HepG2 (cell line): ENCODE measurements around the gene TNP2. TPM values are rescaled to one million over a fixed set of nuclear protein-coding genes. Genes with fewer than 3 reads are reported as not detected.
A peak's percentile ranks its signal among the peaks of the same experiment; 100 is the strongest.

Experiments
- AGO1 ChIP-seq: fragments of 200-400 bp; formaldehyde crosslinking; IDR thresholded peaks from 2 replicates; pipeline ENCODE4 v1.6.1; 2017; ENCODE audit warnings: mild to moderate bottlenecking, low read depth, low read length, moderate library complexity; ENCODE audit not compliant: poor library complexity, severe bottlenecking
- ARID4A ChIP-seq: sonication (generic); formaldehyde crosslinking; IDR thresholded peaks from 2 replicates; pipeline ENCODE4 v1.5.0; 2020; ENCODE audit warnings: mild to moderate bottlenecking, missing genetic modification reagents, borderline replicate concordance
- CTCF ChIP-seq: sonication (generic); formaldehyde crosslinking; IDR thresholded peaks from 2 replicates; pipeline ENCODE4 v1.5.0; 2020; ENCODE audit warnings: mild to moderate bottlenecking, missing genetic modification reagents, moderate library complexity
- EP300 ChIP-seq, 3 experiments: sonication (generic) in 1 of 3; formaldehyde crosslinking in 1 of 3; IDR thresholded peaks; 2 replicates each; pipeline versions ENCODE4 v1.5.1 to v1.6.1; 2011 to 2020; ENCODE audit warnings: low read depth in 2 of 3, low read length in 2 of 3, borderline replicate concordance in 1 of 3, improper control_type of control experiment in 1 of 3, mild to moderate bottlenecking in 1 of 3, missing genetic modification reagents in 1 of 3, moderate library complexity in 1 of 3
- GTF2F1 ChIP-seq: fragments of 150-350 bp; IDR thresholded peaks from 2 replicates; pipeline ENCODE4 v1.6.1; 2014; ENCODE audit warnings: low read length
- HHEX ChIP-seq: IDR thresholded peaks from 2 replicates; pipeline ENCODE4 v1.6.1; 2016; ENCODE audit warnings: control low read depth
- HMG20A ChIP-seq: IDR thresholded peaks from 2 replicates; pipeline ENCODE4 v1.6.1; 2016; ENCODE audit warnings: borderline replicate concordance
- HOXD1 ChIP-seq: sonication (generic); formaldehyde crosslinking; IDR thresholded peaks from 2 replicates; pipeline ENCODE4 v1.5.0; 2020; ENCODE audit warnings: missing genetic modification reagents
- IKZF5 ChIP-seq: IDR thresholded peaks from 2 replicates; pipeline ENCODE4 v1.6.1; 2018; ENCODE audit warnings: missing genetic modification reagents, mild to moderate bottlenecking, missing compliant biosample characterization
- JUN ChIP-seq: sonication (generic); formaldehyde crosslinking; IDR thresholded peaks from 2 replicates; pipeline ENCODE4 v1.4.0; 2020; ENCODE audit warnings: mild to moderate bottlenecking, missing genetic modification reagents
- LCORL ChIP-seq, 2 experiments: fragments of 450-650 bp in 1 of 2; sonication (generic) in 1 of 2; formaldehyde crosslinking in 1 of 2; IDR thresholded peaks; 2 replicates each; pipeline versions ENCODE4 v1.5.0 to v1.6.1; 2017 to 2020; ENCODE audit warnings: antibody characterized with exemption in 1 of 2, missing genetic modification reagents in 1 of 2
- MEIS1 ChIP-seq: sonication (generic); formaldehyde crosslinking; IDR thresholded peaks from 2 replicates; pipeline ENCODE4 v1.9.0; 2021; ENCODE audit warnings: mild to moderate bottlenecking, missing genetic modification reagents, moderate library complexity, borderline replicate concordance
- NFE2 ChIP-seq: sonication (generic); formaldehyde crosslinking; IDR thresholded peaks from 2 replicates; pipeline ENCODE4 v1.4.0; 2020; ENCODE audit warnings: missing genetic modification reagents
- RELA ChIP-seq: sonication (generic); formaldehyde crosslinking; IDR thresholded peaks from 2 replicates; pipeline ENCODE4 v1.4.0; 2020; ENCODE audit warnings: missing genetic modification reagents
- ZMAT5 ChIP-seq: sonication (generic); formaldehyde crosslinking; IDR thresholded peaks from 2 replicates; pipeline ENCODE4 v1.5.0; 2020; ENCODE audit warnings: mild to moderate bottlenecking, low read depth, missing genetic modification reagents, borderline replicate concordance
- ZNF180 ChIP-seq: sonication (generic); formaldehyde crosslinking; IDR thresholded peaks from 2 replicates; pipeline ENCODE4 v1.4.0; 2020; ENCODE audit warnings: low read depth, missing genetic modification reagents, borderline replicate concordance
- ZNF317 ChIP-seq: sonication (generic); formaldehyde crosslinking; IDR thresholded peaks from 2 replicates; pipeline ENCODE4 v1.5.0; 2020; ENCODE audit warnings: mild to moderate bottlenecking, missing genetic modification reagents
- ZNF34 ChIP-seq: sonication (generic); formaldehyde crosslinking; IDR thresholded peaks from 2 replicates; pipeline ENCODE4 v1.4.0; 2020; ENCODE audit warnings: mild to moderate bottlenecking, missing genetic modification reagents, borderline replicate concordance
- ZNF451 ChIP-seq: sonication (generic); formaldehyde crosslinking; IDR thresholded peaks from 2 replicates; pipeline ENCODE4 v1.5.0; 2020; ENCODE audit warnings: mild to moderate bottlenecking, missing genetic modification reagents
- ZNF550 ChIP-seq: sonication (generic); formaldehyde crosslinking; IDR thresholded peaks from 2 replicates; pipeline ENCODE4 v1.4.0; 2020; ENCODE audit warnings: mild to moderate bottlenecking, missing genetic modification reagents, borderline replicate concordance
- ZNF580 ChIP-seq: IDR thresholded peaks from 2 replicates; pipeline ENCODE4 v1.6.1; 2016; ENCODE audit warnings: low read depth, borderline replicate concordance
- polyA plus RNA-seq, 8 experiments: library from polyadenylated mRNA; depleted of rRNA in 3 of 8; stranded (reverse) in 7 of 8; unstranded in 1 of 8; fragments of >200 nt; fragmentation: Illumina TruSeq in 4 of 8; extraction: Trizol in 4 of 8; gene quantifications; 2 replicates each; pipeline versions ENCODE4 v1.2.1 to v1.2.3, GENCODE V29; 2011 to 2016; ENCODE audit warnings: low read depth in 4 of 8, missing spikeins in 1 of 8, mixed read lengths in 1 of 8; ENCODE audit not compliant: insufficient read depth in 1 of 8
- total RNA-seq, 5 experiments: library from RNA; depleted of rRNA; stranded (reverse); fragments of >200 nt; fragmentation: Illumina TruSeq; extraction: Trizol; gene quantifications; 2 replicates each; pipeline ENCODE4 v1.2.3, GENCODE V29; 2016; ENCODE audit warnings: low read depth in 1 of 5

TNP2 gene
- total and polyA plus RNA-seq, 2 of the 13 experiments (the other 11 are each of a cell fraction or from before 2014, with no cell fraction given): not detected

GRCh38 chr16:11306997-11307638 lies 38.0 kb upstream of the TNP2 start (continued):
- TF ChIP-seq ARID4A (CRISPR knock-in tag) (peak; percentile 66; the same call in 1 of the 2 replicates), RELA (CRISPR knock-in tag) (peak; percentile 67; the same call in 1 of the 2 replicates), ZNF550 (CRISPR knock-in tag) (no peak), GTF2F1 (no peak), HOXD1 (CRISPR knock-in tag) (no peak), MEIS1 (CRISPR knock-in tag) (no peak), ZNF180 (no peak), HHEX (CRISPR knock-in tag) (0 out of 2 replicates have a peak, but pooled peaks have one; percentile 25), IKZF5 (peak; percentile 63), ZNF580 (CRISPR knock-in tag) (no peak; the same call in 1 of the 2 replicates), AGO1 (no peak), LCORL (IDR thresholded peaks at IDR 0.05) (0 out of 2 replicates have a peak, but pooled peaks have one; percentile 68), LCORL (CRISPR knock-in tag; IDR thresholded peaks at IDR 0.05) (peak; percentile 90; the same call in 1 of the 2 replicates), EP300 (IDR thresholded peaks at IDR 0.05; ENCODE audit: low read depth in 2 of 2, low read length in 2 of 2) (peak; percentile 94), EP300 (CRISPR knock-in tag; IDR thresholded peaks at IDR 0.05; ENCODE audit: borderline replicate concordance) (peak; percentile 36; the same call in 1 of the 2 replicates), ZNF34 (CRISPR knock-in tag) (0 out of 2 replicates have a peak, but pooled peaks have one; percentile 19), JUN (CRISPR knock-in tag) (no peak; the same call in 1 of the 2 replicates), NFE2 (CRISPR knock-in tag) (no peak), ZNF451 (no peak; the same call in 1 of the 2 replicates), ZNF317 (CRISPR knock-in tag) (peak; percentile 90), ZMAT5 (CRISPR knock-in tag) (no peak), CTCF (CRISPR knock-in tag) (no peak), HMG20A (peak; percentile 79)
